ENCODE data around the gene CCDC50.
A peak's percentile ranks its signal among the peaks of the same experiment; 100 is the strongest.

CCDC50 gene

GRCh38 chr3:191426311-191426710 lies 97.1 kb downstream of the CCDC50 start:
- DNase-seq (ENCODE audit: low spot score) = no peak

GRCh38 chr3:191428177-191428576 lies 99.0 kb downstream of the CCDC50 start:
- DNase-seq (ENCODE audit: low spot score) = no peak

DNA sequence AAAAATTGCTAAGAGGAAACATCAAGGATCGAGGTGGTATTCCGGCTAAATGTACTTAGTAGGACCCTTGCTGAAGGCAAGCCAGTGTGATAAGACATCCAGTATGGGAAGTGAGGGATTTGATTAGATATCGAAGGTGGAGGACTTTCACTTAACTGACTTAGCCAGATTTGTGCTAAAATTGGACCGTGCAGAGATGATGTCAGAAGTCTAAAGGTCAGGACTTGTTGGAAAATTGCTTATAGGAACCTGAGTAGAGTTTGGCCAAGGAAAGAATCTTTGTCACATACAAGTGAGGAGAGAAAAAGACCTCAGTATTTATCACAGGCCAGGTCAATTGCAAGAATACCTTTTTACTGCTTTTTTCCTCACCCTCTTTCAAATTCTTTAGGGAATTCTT lies 100.9 kb downstream of the CCDC50 start:
- DNase-seq (ENCODE audit: low spot score) = no peak

DNA sequence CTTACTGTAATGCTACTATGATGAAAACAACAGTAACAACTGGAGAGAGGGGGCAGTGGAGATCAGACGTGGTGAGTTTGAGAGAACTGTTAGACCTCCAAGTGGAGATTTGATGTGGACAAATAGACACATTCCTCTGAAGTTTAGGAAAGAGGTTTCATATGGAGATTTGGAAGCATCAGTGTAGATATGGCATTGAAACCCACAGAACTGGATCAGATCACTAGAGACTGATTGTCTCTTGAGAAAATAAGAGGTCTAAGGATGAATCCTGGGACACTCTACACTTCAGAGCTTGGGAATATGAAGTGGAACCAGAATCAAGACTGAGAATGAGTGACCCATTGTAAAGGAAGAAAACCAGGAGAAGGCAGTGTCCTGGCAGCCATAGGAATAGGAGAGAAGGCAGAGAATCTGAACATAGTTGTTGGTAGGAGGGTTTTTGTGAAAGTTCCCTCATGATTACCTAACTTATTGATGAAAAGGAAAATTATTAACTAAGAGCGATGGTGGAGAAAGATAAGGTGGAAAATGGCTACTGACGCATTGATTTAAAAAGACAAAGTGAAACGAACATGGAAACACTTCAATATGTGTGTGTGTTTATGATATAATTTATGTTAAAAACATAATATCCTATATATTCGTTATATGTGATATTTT lies 102.1 kb downstream of the CCDC50 start:
- DNase-seq (ENCODE audit: low spot score) = no peak

- no peak for DNase-seq (ENCODE audit: low spot score)
Observed at GRCh38 chr3:191432162-191432561, 103.0 kb downstream of the CCDC50 start.

DNA sequence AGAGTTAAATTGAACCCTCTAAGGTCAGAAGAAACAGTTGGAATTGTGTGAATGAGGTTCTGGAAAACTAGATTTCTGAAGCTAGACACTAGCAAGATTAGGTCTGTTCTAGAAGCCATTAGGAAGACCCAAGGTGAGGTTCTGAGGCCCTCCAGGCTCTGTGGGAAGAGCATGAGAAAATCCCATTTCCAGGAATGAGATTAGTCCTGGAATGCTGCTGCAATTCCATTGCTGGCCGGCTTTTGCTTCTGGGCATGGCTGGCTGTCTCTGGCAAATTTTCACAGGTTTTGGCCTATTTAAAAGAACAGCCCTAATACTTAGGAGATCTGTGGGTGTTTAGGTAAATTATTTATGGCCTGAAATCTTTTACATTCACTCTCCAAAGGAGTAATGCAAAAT lies 104.8 kb downstream of the CCDC50 start:
- no peak for DNase-seq (ENCODE audit: low spot score)

DNA sequence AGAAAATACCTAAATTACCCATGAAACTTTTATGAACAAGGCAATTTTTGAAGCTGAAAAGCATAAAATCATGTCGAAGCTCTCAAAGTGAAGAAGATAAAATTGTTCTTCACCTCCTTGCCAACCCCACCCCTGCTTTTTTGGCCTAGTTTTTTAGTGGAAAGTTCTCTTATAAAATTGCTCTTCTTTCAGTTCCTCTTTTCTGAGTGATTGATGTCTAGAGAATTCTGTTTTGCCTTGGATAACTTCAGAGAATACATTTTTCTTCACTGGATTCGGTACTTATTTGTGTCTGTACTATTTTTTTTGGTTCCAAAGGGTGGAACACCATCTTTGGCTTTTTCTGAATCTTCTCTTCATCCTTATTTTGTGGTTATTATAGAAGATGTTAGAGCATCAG lies 106.8 kb downstream of the CCDC50 start:
- DNase-seq (ENCODE audit: low spot score) = peak; percentile 20

DNA sequence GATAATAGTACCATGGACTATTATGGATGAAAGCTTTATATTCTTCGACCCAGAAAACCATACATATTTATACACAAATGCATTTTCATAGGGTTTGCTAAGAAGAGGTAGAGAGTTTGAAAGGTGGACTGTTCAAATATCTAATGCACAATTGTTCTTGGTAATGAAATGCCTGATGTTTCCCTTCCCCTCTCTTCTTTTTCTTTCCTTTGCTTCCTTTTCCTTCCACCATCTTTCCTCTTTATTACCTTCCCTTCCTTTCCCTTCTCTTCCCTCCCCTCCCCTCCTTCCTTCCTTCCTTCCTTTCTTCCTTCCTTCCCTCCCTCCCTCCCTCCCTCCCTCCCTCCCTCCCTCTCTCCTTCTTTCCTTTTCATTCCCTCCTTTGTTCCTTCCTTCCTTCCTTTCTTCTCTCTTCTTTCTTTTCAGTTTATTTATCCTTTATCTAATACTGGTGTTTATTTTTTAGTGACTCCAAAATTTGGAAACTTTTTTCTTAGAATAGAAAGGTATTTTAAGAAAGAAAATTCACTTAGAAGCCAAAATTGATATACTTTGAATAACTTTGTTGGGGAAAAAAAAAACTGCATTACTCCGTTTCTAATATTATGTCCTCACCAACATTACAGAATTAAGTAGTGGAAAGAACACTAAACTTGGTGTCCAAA lies 109.1 kb downstream of the CCDC50 start:
- no peak for DNase-seq (ENCODE audit: low spot score)

DNA sequence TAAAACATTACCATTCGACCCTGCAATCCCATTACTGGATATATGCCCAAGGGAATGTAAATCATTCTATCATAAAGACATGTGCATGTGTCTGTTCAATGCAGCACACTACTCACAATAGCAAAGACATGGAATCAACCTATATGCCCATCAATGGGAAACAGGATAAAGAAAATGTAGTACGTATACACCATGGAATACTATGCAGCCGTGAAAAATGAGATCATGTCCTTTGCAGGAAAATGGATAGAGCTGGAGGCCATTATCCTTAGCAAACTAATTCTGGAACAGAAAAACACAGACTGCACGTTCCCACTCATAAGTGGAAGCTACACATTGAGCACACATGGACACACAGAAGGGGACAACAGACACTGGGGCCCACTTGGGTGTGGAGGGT lies 111.3 kb downstream of the CCDC50 start:
- DNase-seq (ENCODE audit: low spot score) = no peak

DNA sequence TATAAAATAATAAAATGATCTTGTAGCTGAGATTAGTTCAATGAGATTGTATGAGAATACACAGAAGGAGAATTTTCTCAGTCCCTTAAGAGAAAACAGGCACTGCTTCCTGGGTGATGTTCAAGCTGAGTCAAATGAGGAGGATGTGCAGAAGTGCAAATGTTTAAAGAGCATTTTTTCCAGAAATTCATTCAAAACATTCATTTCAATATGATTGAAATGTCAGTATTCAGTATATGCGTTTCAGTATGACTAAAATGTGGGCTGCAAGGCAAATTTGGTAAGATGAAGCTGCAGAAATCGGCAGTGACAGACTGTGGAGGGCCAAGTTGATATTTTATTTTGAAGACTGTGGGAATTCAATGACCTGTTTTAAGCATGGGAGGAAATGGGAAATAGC lies 112.5 kb downstream of the CCDC50 start:
- DNase-seq (ENCODE audit: low spot score) = no peak

GRCh38 chr3:191444569-191444968 lies 115.4 kb downstream of the CCDC50 start:
- no peak for DNase-seq (ENCODE audit: low spot score)

All from NAMALWA (cell line).